ENCODE results near the gene CFAP68.

CFAP68 gene

GRCh38 chr11:111837366-111837891 lies 41.9 kb upstream of the CFAP68 start:
- DNase-seq (ENCODE audit: insufficient read length, low spot score) = no peak
- TF ChIP-seq CTCF (IDR thresholded peaks at IDR 0.05; ENCODE audit: insufficient read depth, missing control alignments) = no peak
- FAIRE-seq = no peak

DNA sequence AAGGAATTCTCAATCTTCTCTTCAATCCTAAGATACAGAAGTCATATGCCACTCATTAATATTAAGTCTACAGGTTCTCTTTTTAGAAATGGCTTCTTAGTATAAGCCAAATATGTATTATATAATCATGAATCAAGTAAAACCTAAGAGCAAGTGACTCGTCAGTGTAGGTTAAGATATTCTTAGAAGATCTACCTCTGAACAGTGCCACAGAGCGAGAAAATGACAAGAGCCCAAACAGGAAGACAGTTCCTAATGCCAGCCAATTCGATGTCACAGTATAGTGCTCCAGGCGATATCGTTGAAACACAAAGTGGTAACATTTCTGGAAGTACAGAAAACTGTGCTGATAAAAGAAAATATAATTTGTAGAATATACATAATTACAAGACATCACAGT lies 41.3 kb upstream of the CFAP68 start:
- FAIRE-seq = no peak
- TF ChIP-seq CTCF (IDR thresholded peaks at IDR 0.05; ENCODE audit: insufficient read depth, missing control alignments) = no peak
- no peak for DNase-seq (ENCODE audit: insufficient read length, low spot score)

DNA sequence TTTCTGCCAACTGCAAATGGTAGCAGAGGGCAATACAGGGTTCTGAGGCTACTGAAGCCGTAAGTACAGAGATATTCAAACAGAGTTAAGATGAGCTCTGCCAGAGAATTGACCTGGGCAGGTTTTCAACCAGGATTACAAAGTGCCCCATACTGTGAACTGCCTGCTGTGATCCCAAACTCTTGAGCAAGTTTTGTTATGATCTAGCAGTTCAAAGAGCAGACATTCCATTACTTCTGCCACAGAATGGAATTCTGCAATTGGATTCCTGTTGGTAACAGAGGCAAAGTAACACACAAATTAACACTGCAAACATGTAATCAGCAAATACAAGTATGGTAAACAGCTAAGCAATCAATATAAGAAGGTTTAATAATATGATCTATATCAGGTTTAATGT lies 39.2 kb upstream of the CFAP68 start:
- FAIRE-seq (no peak), DNase-seq (ENCODE audit: insufficient read length, low spot score) (no peak)
- no peak for TF ChIP-seq CTCF (IDR thresholded peaks at IDR 0.05; ENCODE audit: insufficient read depth, missing control alignments)

DNA sequence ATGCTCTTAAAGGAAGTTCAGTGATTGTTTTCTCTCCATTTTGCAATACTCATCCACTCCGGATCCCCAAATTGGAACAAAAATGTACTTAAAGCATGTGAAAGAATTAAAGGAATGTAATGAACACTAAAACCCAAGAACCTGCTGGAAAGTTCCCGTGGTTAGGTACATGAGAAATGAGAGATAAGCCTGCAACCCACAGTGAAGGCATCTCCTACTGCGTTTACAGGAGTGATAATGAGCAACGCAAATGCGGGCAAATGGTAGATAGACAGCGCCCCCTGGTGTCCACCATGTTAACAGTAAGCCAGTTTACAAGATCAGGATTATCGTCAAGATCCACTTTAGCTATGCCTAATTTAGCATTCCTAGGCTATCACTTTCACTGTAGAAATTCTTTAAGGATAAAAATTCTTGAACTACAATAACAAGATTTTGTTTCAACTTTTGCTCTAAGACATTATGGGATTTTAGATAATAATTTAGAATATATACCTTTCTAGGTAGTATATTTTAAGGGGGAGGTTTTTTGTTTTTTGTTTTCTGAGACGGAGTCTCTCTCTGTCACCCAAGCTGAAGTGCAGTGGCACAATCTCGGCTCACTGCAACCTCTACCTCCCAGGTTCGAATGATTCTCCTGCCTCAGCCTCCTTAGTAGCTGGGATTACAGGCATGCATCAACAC lies 37.8 kb upstream of the CFAP68 start:
- TF ChIP-seq CTCF (IDR thresholded peaks at IDR 0.05; ENCODE audit: insufficient read depth, missing control alignments) = peak; percentile 97
- DNase-seq (ENCODE audit: insufficient read length, low spot score) = peak; percentile 45
- FAIRE-seq = peak; percentile 95

DNA sequence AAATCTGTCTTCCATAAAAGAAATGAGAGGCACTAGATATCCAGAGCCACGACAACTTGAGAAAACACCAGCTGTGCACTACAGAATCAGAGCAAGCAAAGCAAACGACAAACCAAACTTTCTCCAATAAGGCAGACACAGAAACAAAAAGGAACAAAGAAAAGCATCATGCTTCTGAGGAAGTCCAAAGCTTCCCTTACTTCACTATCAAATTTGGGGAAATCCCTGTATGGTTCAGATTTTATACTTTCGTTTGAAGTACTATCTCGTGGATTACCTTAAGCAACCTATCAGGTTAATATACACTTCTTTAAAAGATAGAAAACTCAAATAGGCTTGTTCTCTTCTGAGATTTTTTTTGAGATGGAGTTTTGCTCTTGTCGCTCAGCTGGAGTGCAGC lies 35.7 kb upstream of the CFAP68 start:
- DNase-seq (ENCODE audit: insufficient read length, low spot score) (no peak), FAIRE-seq (no peak)
- TF ChIP-seq CTCF (IDR thresholded peaks at IDR 0.05; ENCODE audit: insufficient read depth, missing control alignments) = no peak

GRCh38 chr11:111845276-111846028 lies 33.9 kb upstream of the CFAP68 start:
- FAIRE-seq = no peak
- DNase-seq (ENCODE audit: insufficient read length, low spot score) = no peak
- no peak for TF ChIP-seq CTCF (IDR thresholded peaks at IDR 0.05; ENCODE audit: insufficient read depth, missing control alignments)

DNA sequence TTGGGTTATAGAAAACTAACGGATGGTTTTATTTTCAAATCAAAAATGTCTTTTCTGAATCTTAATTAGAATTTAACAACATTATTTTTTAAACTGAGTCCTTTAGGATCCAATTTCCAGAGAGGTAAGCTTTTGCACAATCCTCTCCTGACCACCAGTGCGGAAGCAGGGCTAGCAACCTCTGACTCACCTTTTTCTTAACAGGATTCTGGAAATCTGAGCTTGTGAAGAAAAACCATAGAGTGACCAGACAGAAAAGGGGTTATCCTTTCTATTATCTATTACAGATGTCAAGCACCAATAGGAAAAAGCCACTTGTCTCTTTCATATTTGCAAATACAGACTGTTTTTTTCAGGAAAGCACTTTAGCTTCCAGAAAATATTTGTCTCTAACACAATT lies 33.3 kb upstream of the CFAP68 start:
- FAIRE-seq (no peak), DNase-seq (ENCODE audit: insufficient read length, low spot score) (no peak)
- no peak for TF ChIP-seq CTCF (IDR thresholded peaks at IDR 0.05; ENCODE audit: insufficient read depth, missing control alignments)

All from D721Med (cell line).